ENCODE results near the gene CNR2.

CNR2 gene

GRCh38 chr1:23913212-23913880 is at the start of gene CNR2:
Gene CNR2, minus strand, starts transcription at chr1:23913362. Its CDS starts 37,745 bp downstream, at chr1:23875617.
- H3K4me3 ChIP-seq (ENCODE audit: low read length): no peak within 1 kb of the TSS

GRCh38 chr1:23960291-23961020 is 47.3 kb upstream of the CNR2 start:
- peaks cover 36% of the 10 kb centered on the region for H3K4me1 ChIP-seq (ENCODE audit: low read length)
- no peak for DNase-seq
- peaks cover 42% of the 10 kb centered on the region for H3F3A ChIP-seq (ENCODE audit: insufficient read depth, low read length)
- H3K4me3 ChIP-seq (ENCODE audit: low read length): peak overlapping the region; percentile 93
- TF ChIP-seq CTCF (IDR thresholded peaks at IDR 0.05; ENCODE audit: low read length) (no peak), EZH2 (optimal IDR thresholded peaks at IDR 0.05; ENCODE audit: low read depth, low read length) (no peak), EZH2phosphoT487 (IDR thresholded peaks at IDR 0.05; ENCODE audit: low read length) (no peak)
- H3K9me3 ChIP-seq (replicated peaks; ENCODE audit: insufficient read depth, low read length): no peaks in the 10 kb centered on the region
- H4K20me1 ChIP-seq (ENCODE audit: insufficient read depth, low read length): peaks cover 13% of the 10 kb centered on the region
- peak overlapping the region; percentile 99; the same call in 1 of the 2 replicates for H3K27ac ChIP-seq (ENCODE audit: low read length)
- H3K9ac ChIP-seq (ENCODE audit: low read length): peak overlapping the region; percentile 97
- no peaks in the 10 kb centered on the region for H3K9me2 ChIP-seq (replicated peaks; ENCODE audit: insufficient read depth, low read length)
- H3K79me2 ChIP-seq (ENCODE audit: low read length): peaks cover 43% of the 10 kb centered on the region
- no peaks in the 10 kb centered on the region; the same call in 1 of the 2 replicates for H3K36me3 ChIP-seq (replicated peaks; ENCODE audit: insufficient read depth, low read length)
- peak overlapping the region; percentile 55 for H3K4me2 ChIP-seq (ENCODE audit: low read depth, low read length)
- H2AFZ ChIP-seq (ENCODE audit: low read length): no peak overlapping the region
- H3K27me3 ChIP-seq (replicated peaks; ENCODE audit: insufficient read depth, low read length): no peaks in the 10 kb centered on the region

More at GRCh38 chr1:23913212-23913880, at the start of gene CNR2:
- no peak for TF ChIP-seq EZH2 (optimal IDR thresholded peaks at IDR 0.05; ENCODE audit: low read depth, low read length)
- TF ChIP-seq CTCF (IDR thresholded peaks at IDR 0.05; ENCODE audit: low read length): no peak
- no peak for TF ChIP-seq EZH2phosphoT487 (IDR thresholded peaks at IDR 0.05; ENCODE audit: low read length)
- Histone ChIP-seq H3K4me2 (ENCODE audit: low read depth, low read length) (no peak within 1 kb of the TSS), H3K36me3 (replicated peaks; ENCODE audit: insufficient read depth, low read length) (no peaks in the 10 kb centered on the region), H2AFZ (ENCODE audit: low read length) (0 out of 2 replicates have a peak within 1 kb of the TSS, but pooled peaks have one; percentile 35), H3K9me2 (replicated peaks; ENCODE audit: insufficient read depth, low read length) (no peaks in the 10 kb centered on the region), H3F3A (ENCODE audit: insufficient read depth, low read length) (no peaks in the 10 kb centered on the region), H3K27me3 (replicated peaks; ENCODE audit: insufficient read depth, low read length) (no peaks in the 10 kb centered on the region), H3K27ac (ENCODE audit: low read length) (no peak within 1 kb of the TSS), H3K79me2 (ENCODE audit: low read length) (no peaks in the 10 kb centered on the region), H3K4me1 (ENCODE audit: low read length) (peaks cover 15% of the 10 kb centered on the region), H3K9ac (ENCODE audit: low read length) (no peak within 1 kb of the TSS), H3K9me3 (replicated peaks; ENCODE audit: insufficient read depth, low read length) (no peaks in the 10 kb centered on the region), H4K20me1 (ENCODE audit: insufficient read depth, low read length) (no peaks in the 10 kb centered on the region)
- no peak for DNase-seq

- TF ChIP-seq EZH2phosphoT487 (IDR thresholded peaks at IDR 0.05; ENCODE audit: low read length) (no peak), EZH2 (optimal IDR thresholded peaks at IDR 0.05; ENCODE audit: low read depth, low read length) (no peak), CTCF (IDR thresholded peaks at IDR 0.05; ENCODE audit: low read length) (no peak)
- no peaks in the 10 kb centered on the region for H3K27me3 ChIP-seq (replicated peaks; ENCODE audit: insufficient read depth, low read length)
Observed at GRCh38 chr1:23959461-23960290, 46.5 kb upstream of the CNR2 start, which contains the start of gene PNRC2. Gene PNRC2, plus strand, starts transcription at chr1:23959828. Its CDS starts 1,630 bp downstream, at chr1:23961458.

More at GRCh38 chr1:23959461-23960290, 46.5 kb upstream of the CNR2 start, which contains the start of gene PNRC2:
- Histone ChIP-seq H3K4me2 (ENCODE audit: low read depth, low read length) (peak within 1 kb of the TSS; percentile 76), H2AFZ (ENCODE audit: low read length) (peak within 1 kb of the TSS; percentile 56), H3K4me1 (ENCODE audit: low read length) (peaks cover 36% of the 10 kb centered on the region), H3K4me3 (ENCODE audit: low read length) (peak within 1 kb of the TSS; percentile 93), H3K9me2 (replicated peaks; ENCODE audit: insufficient read depth, low read length) (no peaks in the 10 kb centered on the region), H3K9me3 (replicated peaks; ENCODE audit: insufficient read depth, low read length) (no peaks in the 10 kb centered on the region), H3K79me2 (ENCODE audit: low read length) (peaks cover 40% of the 10 kb centered on the region), H3K9ac (ENCODE audit: low read length) (peak within 1 kb of the TSS; percentile 97), H3K36me3 (replicated peaks; ENCODE audit: insufficient read depth, low read length) (no peaks in the 10 kb centered on the region; the same call in 1 of the 2 replicates), H3F3A (ENCODE audit: insufficient read depth, low read length) (peaks cover 40% of the 10 kb centered on the region), H3K27ac (ENCODE audit: low read length) (peak within 1 kb of the TSS; percentile 99), H4K20me1 (ENCODE audit: insufficient read depth, low read length) (peaks cover 13% of the 10 kb centered on the region)
- DNase-seq: peak; percentile 96
